ENCODE results near the gene ZNF425. TPM values are rescaled to one million over a fixed set of nuclear protein-coding genes. Genes with fewer than 3 reads are reported as not detected.

ZNF425 gene, protein sequence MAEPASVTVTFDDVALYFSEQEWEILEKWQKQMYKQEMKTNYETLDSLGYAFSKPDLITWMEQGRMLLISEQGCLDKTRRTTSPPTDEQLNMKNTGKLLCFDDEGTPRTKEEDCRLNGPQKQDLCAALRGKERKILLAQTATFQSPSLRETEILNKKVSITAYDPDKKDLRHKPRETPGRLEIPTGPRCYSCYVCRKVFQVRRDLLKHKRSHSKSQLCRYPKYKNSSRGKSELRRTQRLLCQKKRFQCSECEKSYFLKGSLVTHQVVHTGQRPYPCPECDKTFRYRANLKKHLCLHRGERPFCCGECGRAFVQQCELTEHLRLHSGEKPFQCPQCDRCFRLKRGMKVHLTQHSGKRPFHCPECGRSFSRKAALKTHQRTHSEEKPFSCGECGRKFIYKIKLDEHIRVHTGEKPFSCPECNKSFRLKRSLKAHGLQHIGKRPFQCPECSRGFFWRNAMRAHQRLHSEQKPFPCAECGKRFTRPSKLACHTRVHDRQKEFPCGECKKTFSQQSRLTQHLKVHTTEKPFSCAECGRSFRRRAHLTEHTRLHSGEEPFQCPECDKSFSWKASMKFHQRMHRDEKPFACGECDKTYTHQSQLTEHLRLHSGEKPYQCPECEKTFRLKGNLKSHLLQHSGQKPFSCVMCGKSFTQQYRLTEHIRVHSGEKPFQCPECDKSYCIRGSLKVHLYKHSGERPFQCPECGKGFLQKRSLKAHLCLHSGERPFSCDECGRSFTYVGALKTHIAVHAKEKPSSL
- under 1 TPM; 0.91 to 0.94 TPM for total RNA-seq

GRCh38 chr7:149125863-149126661 lies at the start of gene ZNF425:
TSS of gene ZNF425 (minus strand) at chr7:149126324. CDS start at chr7:149126213, 111 bp downstream.

GRCh38 chr7:149147072-149147751 lies 21.1 kb upstream of the ZNF425 start, which contains the start of gene ZNF398:
TSS of gene ZNF398 (plus strand) at chr7:149147453. CDS start at chr7:149147743, 290 bp downstream.

GRCh38 chr7:149090397-149091195 lies 35.5 kb downstream of the ZNF425 start, which contains the start of gene ZNF786:
TSS of gene ZNF786 (minus strand) at chr7:149090718. CDS start at chr7:149090640, 78 bp downstream.

Other genes starting within 250 kb of the ZNF425 start
- 10 to 100 TPM; 84.4 to 87.1 TPM for gene EZH2, start 242.0 kb downstream of the ZNF425 start, total RNA-seq
- 10 to 100 TPM; 85.5 to 87.2 TPM for gene PDIA4, start 97.8 kb downstream of the ZNF425 start, total RNA-seq
- 1 to 10 TPM; 7.9 to 8.0 TPM for gene ZNF786, start 35.6 kb downstream of the ZNF425 start, total RNA-seq
- gene ZNF398, start 21.1 kb upstream of the ZNF425 start, total RNA-seq: 10 to 100 TPM; 16.6 to 16.7 TPM
- 10 to 100 TPM; 25.2 to 25.8 TPM for gene ZNF282, start 69.2 kb upstream of the ZNF425 start, total RNA-seq
- 10 to 100 TPM; 13.0 to 14.0 TPM for gene ZNF212, start 113.3 kb upstream of the ZNF425 start, total RNA-seq
- 10 to 100 TPM; 26.2 to 27.2 TPM for gene ZNF783, start 135.9 kb upstream of the ZNF425 start, total RNA-seq